GM12878 (cell line): ENCODE data around the gene CACNA1D. TPM values are rescaled to one million over a fixed set of nuclear protein-coding genes. Genes with fewer than 3 reads are reported as not detected.

Source experiments
- MTA2 ChIP-seq: fragments of 450-650 bp; IDR thresholded peaks from 2 replicates; pipeline ENCODE4 v1.6.1; 2016; ENCODE audit warnings: low read depth, mild to moderate bottlenecking, moderate library complexity
- polyA plus RNA-seq, 11 experiments: library from polyadenylated mRNA; depleted of rRNA in 4 of 11; unstranded in 6 of 11; stranded (reverse) in 5 of 11; fragments of >200 nt; fragmentation: Nextera tagmentation in 4 of 11; fragmentation: Illumina TruSeq in 1 of 11; extraction: Ambion mirVana in 4 of 11; extraction: Trizol in 1 of 11; gene quantifications; 1 replicate in 1 of 11; 2 replicates in 10 of 11; pipeline versions ENCODE4 v1.2.1 to v1.2.3, GENCODE V29; 2011 to 2016; ENCODE audit warnings: inconsistent platforms in 2 of 11, missing spikeins in 2 of 11, low read depth in 1 of 11
- total RNA-seq, 4 experiments: library from RNA; depleted of rRNA in 3 of 4; stranded (reverse); fragments of >200 nt in 3 of 4; fragmentation: Illumina TruSeq in 1 of 4; extraction: Trizol in 1 of 4; gene quantifications; 2 replicates each; pipeline versions ENCODE4 v1.2.1 to v1.2.3, GENCODE V29; 2013 to 2021
- TF ChIP-seq, protein P1 (sequence below): IDR thresholded peaks from 2 replicates; pipeline ENCODE4 v1.6.1; 2012; ENCODE audit warnings: low read depth, low read length, improper control_type of control experiment
- TF ChIP-seq, protein P2 (sequence below): fragments of 450-650 bp; IDR thresholded peaks from 2 replicates; pipeline ENCODE4 v1.6.1; 2017; ENCODE audit warnings: mild to moderate bottlenecking, moderate library complexity

CACNA1D gene
- total and polyA plus RNA-seq, 10 of the 15 experiments (the other 5 are each of a cell fraction or from before 2014, with no cell fraction given): 0.21 to 24.4 (median 1.6) TPM

GRCh38 chr3:53843195-53844177 is 349.1 kb downstream of the CACNA1D start (continued):
- peak; percentile 41; the same call in 1 of the 2 replicates for TF ChIP-seq MTA2
- TF ChIP-seq, protein P1, sequence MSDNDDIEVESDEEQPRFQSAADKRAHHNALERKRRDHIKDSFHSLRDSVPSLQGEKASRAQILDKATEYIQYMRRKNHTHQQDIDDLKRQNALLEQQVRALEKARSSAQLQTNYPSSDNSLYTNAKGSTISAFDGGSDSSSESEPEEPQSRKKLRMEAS: no peak
- TF ChIP-seq, protein P2, sequence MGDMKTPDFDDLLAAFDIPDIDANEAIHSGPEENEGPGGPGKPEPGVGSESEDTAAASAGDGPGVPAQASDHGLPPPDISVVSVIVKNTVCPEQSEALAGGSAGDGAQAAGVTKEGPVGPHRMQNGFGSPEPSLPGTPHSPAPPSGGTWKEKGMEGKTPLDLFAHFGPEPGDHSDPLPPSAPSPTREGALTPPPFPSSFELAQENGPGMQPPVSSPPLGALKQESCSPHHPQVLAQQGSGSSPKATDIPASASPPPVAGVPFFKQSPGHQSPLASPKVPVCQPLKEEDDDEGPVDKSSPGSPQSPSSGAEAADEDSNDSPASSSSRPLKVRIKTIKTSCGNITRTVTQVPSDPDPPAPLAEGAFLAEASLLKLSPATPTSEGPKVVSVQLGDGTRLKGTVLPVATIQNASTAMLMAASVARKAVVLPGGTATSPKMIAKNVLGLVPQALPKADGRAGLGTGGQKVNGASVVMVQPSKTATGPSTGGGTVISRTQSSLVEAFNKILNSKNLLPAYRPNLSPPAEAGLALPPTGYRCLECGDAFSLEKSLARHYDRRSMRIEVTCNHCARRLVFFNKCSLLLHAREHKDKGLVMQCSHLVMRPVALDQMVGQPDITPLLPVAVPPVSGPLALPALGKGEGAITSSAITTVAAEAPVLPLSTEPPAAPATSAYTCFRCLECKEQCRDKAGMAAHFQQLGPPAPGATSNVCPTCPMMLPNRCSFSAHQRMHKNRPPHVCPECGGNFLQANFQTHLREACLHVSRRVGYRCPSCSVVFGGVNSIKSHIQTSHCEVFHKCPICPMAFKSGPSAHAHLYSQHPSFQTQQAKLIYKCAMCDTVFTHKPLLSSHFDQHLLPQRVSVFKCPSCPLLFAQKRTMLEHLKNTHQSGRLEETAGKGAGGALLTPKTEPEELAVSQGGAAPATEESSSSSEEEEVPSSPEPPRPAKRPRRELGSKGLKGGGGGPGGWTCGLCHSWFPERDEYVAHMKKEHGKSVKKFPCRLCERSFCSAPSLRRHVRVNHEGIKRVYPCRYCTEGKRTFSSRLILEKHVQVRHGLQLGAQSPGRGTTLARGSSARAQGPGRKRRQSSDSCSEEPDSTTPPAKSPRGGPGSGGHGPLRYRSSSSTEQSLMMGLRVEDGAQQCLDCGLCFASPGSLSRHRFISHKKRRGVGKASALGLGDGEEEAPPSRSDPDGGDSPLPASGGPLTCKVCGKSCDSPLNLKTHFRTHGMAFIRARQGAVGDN: peak; percentile 31
